ENCODE results near the gene PARG.
"Not testable (repeated sequence)": the region's sequence is repeated elsewhere in the genome, so short reads cannot be mapped to it uniquely, and the experiment has no call there.

DNA sequence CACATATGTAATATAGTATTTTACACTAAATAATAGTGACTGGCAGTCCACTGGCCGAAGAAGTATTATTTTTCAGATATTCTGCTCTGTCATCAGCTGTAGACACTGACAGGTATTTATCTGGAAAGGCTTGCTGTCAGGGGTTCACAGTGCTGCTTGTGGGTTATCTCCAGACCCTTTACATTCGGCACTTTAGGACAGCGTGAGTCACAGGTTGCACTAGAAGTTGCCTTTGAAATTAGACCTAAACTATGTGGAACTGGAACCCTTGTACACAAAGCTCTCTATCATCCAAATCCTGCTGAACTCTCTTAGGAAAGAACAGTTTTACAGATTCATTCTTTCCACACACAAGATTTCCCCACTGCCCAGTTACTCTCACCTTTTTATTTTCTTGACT lies 30.3 kb upstream of the PARG start:
- TF ChIP-seq CTCF (IDR thresholded peaks at IDR 0.05 in 8 of 11, conservative IDR thresholded peaks at IDR 0.05 in 3 of 11); POLR2AphosphoS5 (IDR thresholded peaks at IDR 0.05): not testable (repeated sequence)
